ENCODE data around the gene RAB11FIP4. TPM values are rescaled to one million over a fixed set of nuclear protein-coding genes. Genes with fewer than 3 reads are reported as not detected.

The RAB11FIP4 gene
- total and polyA plus RNA-seq, 2 donors from 2014 or later, result 10.0 to 32.5 TPM

DNA sequence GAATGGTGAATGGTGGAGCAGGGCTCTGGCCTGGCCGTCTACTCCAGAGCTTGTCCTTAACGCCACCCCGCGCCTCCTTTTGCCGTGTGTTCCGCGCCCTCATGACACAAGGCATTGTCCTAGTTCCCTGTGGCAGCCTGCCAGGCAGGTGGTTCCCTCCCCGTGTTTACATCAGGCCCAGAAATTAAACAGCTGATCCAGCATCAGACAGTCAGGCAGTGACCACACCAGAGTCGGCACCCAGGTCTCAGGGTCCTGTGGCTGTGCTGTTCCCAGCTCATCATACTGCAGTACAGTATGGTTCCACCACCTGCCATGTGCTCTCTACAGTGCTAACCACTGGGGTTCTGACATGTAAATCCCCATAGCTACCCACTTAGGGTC lies 119.7 kb downstream of the RAB11FIP4 start:
- no peaks in the 10 kb centered on the region for H3K9me3 ChIP-seq (ENCODE audit: control insufficient read depth in 2 of 3, insufficient read depth in 1 of 3, low read length in 3 of 3)
- intact Hi-C loops (cut with DNase I), result loop anchor here (10.0 kb wide), 1 partner anchor 76 kb away; no protein-coding TSS in a partner anchor
- H3K4me1 ChIP-seq (ENCODE audit: control insufficient read depth in 2 of 3, insufficient read depth in 2 of 3, low read depth in 1 of 3, low read length in 3 of 3), result peaks cover 0 to 26% (median 17%) of the 10 kb centered on the region in 3 donors
- no peak for FAIRE-seq
- no peak for DNase-seq
- no peaks in the 10 kb centered on the region for H3K36me3 ChIP-seq (ENCODE audit: control insufficient read depth in 2 of 3, insufficient read depth in 3 of 3, low read length in 3 of 3)
- no peak overlapping the region for H3K4me3 ChIP-seq (ENCODE audit: low read length in 3 of 3)
- no peaks in the 10 kb centered on the region for H3K27me3 ChIP-seq (ENCODE audit: control insufficient read depth, insufficient read depth, low read length)
- H3K9ac ChIP-seq (ENCODE audit: low read length in 3 of 3), result no peak overlapping the region
- H3K27ac ChIP-seq (ENCODE audit: low read depth in 2 of 2, low read length in 2 of 2), result no peak overlapping the region
- TF ChIP-seq, protein P1, sequence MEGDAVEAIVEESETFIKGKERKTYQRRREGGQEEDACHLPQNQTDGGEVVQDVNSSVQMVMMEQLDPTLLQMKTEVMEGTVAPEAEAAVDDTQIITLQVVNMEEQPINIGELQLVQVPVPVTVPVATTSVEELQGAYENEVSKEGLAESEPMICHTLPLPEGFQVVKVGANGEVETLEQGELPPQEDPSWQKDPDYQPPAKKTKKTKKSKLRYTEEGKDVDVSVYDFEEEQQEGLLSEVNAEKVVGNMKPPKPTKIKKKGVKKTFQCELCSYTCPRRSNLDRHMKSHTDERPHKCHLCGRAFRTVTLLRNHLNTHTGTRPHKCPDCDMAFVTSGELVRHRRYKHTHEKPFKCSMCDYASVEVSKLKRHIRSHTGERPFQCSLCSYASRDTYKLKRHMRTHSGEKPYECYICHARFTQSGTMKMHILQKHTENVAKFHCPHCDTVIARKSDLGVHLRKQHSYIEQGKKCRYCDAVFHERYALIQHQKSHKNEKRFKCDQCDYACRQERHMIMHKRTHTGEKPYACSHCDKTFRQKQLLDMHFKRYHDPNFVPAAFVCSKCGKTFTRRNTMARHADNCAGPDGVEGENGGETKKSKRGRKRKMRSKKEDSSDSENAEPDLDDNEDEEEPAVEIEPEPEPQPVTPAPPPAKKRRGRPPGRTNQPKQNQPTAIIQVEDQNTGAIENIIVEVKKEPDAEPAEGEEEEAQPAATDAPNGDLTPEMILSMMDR (IDR thresholded peaks at IDR 0.05; ENCODE audit: borderline replicate concordance, extremely low read depth, insufficient read depth), result no peak

GRCh38 chr17:31511580-31511979 lies 120.1 kb downstream of the RAB11FIP4 start:
- intact Hi-C loops (cut with DNase I), result loop anchor here (10.0 kb wide), 1 partner anchor 77 kb away; no protein-coding TSS in a partner anchor
- Histone ChIP-seq H3K36me3 (ENCODE audit: control insufficient read depth in 2 of 3, insufficient read depth in 3 of 3, low read length in 3 of 3) (no peaks in the 10 kb centered on the region), H3K4me1 (ENCODE audit: control insufficient read depth in 2 of 3, insufficient read depth in 2 of 3, low read depth in 1 of 3, low read length in 3 of 3) (peaks cover 0 to 26% (median 17%) of the 10 kb centered on the region in 3 donors), H3K4me3 (ENCODE audit: low read length in 3 of 3) (no peak overlapping the region), H3K9me3 (ENCODE audit: control insufficient read depth in 2 of 3, insufficient read depth in 1 of 3, low read length in 3 of 3) (no peaks in the 10 kb centered on the region), H3K9ac (ENCODE audit: low read length in 3 of 3) (no peak overlapping the region), H3K27ac (ENCODE audit: low read depth in 2 of 2, low read length in 2 of 2) (peak overlapping the region in 1 of 2 donors; percentile 15), H3K27me3 (ENCODE audit: control insufficient read depth, insufficient read depth, low read length) (no peaks in the 10 kb centered on the region)
- FAIRE-seq (no peak), DNase-seq (no peak)
- TF ChIP-seq, protein P1 (IDR thresholded peaks at IDR 0.05; ENCODE audit: borderline replicate concordance, extremely low read depth, insufficient read depth), result no peak

- Histone ChIP-seq H3K9me3 (ENCODE audit: control insufficient read depth in 2 of 3, insufficient read depth in 1 of 3, low read length in 3 of 3) (no peaks in the 10 kb centered on the region), H3K9ac (ENCODE audit: low read length in 3 of 3) (no peak overlapping the region), H3K4me1 (ENCODE audit: control insufficient read depth in 2 of 3, insufficient read depth in 2 of 3, low read depth in 1 of 3, low read length in 3 of 3) (peaks cover 0 to 26% (median 17%) of the 10 kb centered on the region in 3 donors), H3K36me3 (ENCODE audit: control insufficient read depth in 2 of 3, insufficient read depth in 3 of 3, low read length in 3 of 3) (no peaks in the 10 kb centered on the region), H3K4me3 (ENCODE audit: low read length in 3 of 3) (no peak overlapping the region), H3K27ac (ENCODE audit: low read depth in 2 of 2, low read length in 2 of 2) (peak overlapping the region in 1 of 2 donors; percentile 15), H3K27me3 (ENCODE audit: control insufficient read depth, insufficient read depth, low read length) (no peaks in the 10 kb centered on the region)
- FAIRE-seq, result no peak
- intact Hi-C loops (cut with DNase I), result loop anchor here (10.0 kb wide), 1 partner anchor 77 kb away; no protein-coding TSS in a partner anchor
- TF ChIP-seq, protein P1 (IDR thresholded peaks at IDR 0.05; ENCODE audit: borderline replicate concordance, extremely low read depth, insufficient read depth), result no peak
- peak in 1 of 5 donors; percentile 73 for DNase-seq
Observed at GRCh38 chr17:31512104-31512740, 120.7 kb downstream of the RAB11FIP4 start.

Data from kidney (tissue), 14 donors.